ENCODE results near the gene COMP.

The COMP gene

GRCh38 chr19:18783958-18784785 is 6.9 kb downstream of the COMP start:
- DNase-seq (ENCODE audit: low read depth in 3 of 3): no peak

- no peak for DNase-seq (ENCODE audit: low read depth in 3 of 3)
Observed at GRCh38 chr19:18782559-18783225, 8.4 kb downstream of the COMP start.

- DNase-seq (ENCODE audit: low read depth in 3 of 3): no peak
Observed at GRCh38 chr19:18781885-18782527, 9.1 kb downstream of the COMP start.

- DNase-seq (ENCODE audit: low read depth in 3 of 3): no peak
Observed at GRCh38 chr19:18781047-18781600, 10.0 kb downstream of the COMP start.

GRCh38 chr19:18780631-18781030 is 10.5 kb downstream of the COMP start:
- no peak for DNase-seq (ENCODE audit: low read depth in 3 of 3)

GRCh38 chr19:18780081-18780480 is 11.0 kb downstream of the COMP start:
- DNase-seq (ENCODE audit: low read depth in 3 of 3): no peak

GRCh38 chr19:18778826-18779495 is 12.1 kb downstream of the COMP start:
- no peak for DNase-seq (ENCODE audit: low read depth in 3 of 3)

GRCh38 chr19:18778076-18778389 is 13.1 kb downstream of the COMP start:
- DNase-seq (ENCODE audit: low read depth in 3 of 3): no peak

GRCh38 chr19:18777301-18778075 is 13.6 kb downstream of the COMP start:
- DNase-seq (ENCODE audit: low read depth in 3 of 3): no peak

- DNase-seq (ENCODE audit: low read depth in 3 of 3): no peak
Observed at GRCh38 chr19:18776736-18777135, 14.4 kb downstream of the COMP start.

- DNase-seq (ENCODE audit: low read depth in 3 of 3): no peak
Observed at GRCh38 chr19:18776288-18776594, 14.9 kb downstream of the COMP start.

GRCh38 chr19:18775586-18776287 is 15.4 kb downstream of the COMP start:
- no peak for DNase-seq (ENCODE audit: low read depth in 3 of 3)

- DNase-seq (ENCODE audit: low read depth in 3 of 3): no peak
Observed at GRCh38 chr19:18774782-18775444, 16.2 kb downstream of the COMP start.

- DNase-seq (ENCODE audit: low read depth in 3 of 3): no peak
Observed at GRCh38 chr19:18774107-18774506, 17.0 kb downstream of the COMP start.

- no peak for DNase-seq (ENCODE audit: low read depth in 3 of 3)
Observed at GRCh38 chr19:18773682-18774081, 17.4 kb downstream of the COMP start.

GRCh38 chr19:18772620-18773587 is 18.2 kb downstream of the COMP start:
- no peak for DNase-seq (ENCODE audit: low read depth in 3 of 3)

GRCh38 chr19:18771328-18772242 is 19.5 kb downstream of the COMP start:
- no peak for DNase-seq (ENCODE audit: low read depth in 3 of 3)
